Right ventricle myocardium inferior (tissue), 1 donor: ENCODE results near the gene CTNNBL1. TPM values are rescaled to one million over a fixed set of nuclear protein-coding genes. Genes with fewer than 3 reads are reported as not detected.

ENCODE experiments used
- ATAC-seq: fragments of 200-7000 bp; cut with Tn5 transposase; one replicate; pipeline ENCODE4 v1.9.1; 2020; ENCODE audit warnings: mild to moderate bottlenecking, moderate library complexity
- DNase-seq: peaks from one replicate; pipeline ENCODE4 v3.0.0; 2021; ENCODE audit errors: missing footprints
- intact Hi-C: fragments of 100-400 bp; cut with DNase I; formaldehyde crosslinking; loops from one replicate; pipeline ENCODE4 v1.11.0; 2022
- total RNA-seq: library from RNA; stranded (reverse); fragmentation: NEBNext Ultra II Directional; extraction: Animal tissue kit (Norgen Biotek cat#: 25700); gene quantifications from one replicate; pipeline ENCODE4 v1.2.1, GENCODE V29; 2021
- donor health status: DM: no; HTN: yes; CAD: no; lungs with severe emphysema.

Gene CTNNBL1
- total RNA-seq, 1 donor from 2014 or later: 62.1 TPM

GRCh38 chr20:37759052-37759553 is 65.3 kb downstream of the CTNNBL1 start:
- no peak for DNase-seq
- ATAC-seq: no peak
- intact Hi-C loops: loop anchor here (5.0 to 10.0 kb wide), 3 partner anchors 107 to 296 kb away; partner anchors contain the start of gene VSTM2L

- ATAC-seq (no peak), DNase-seq (no peak)
- intact Hi-C loops: loop anchor here (2.0 to 10.0 kb wide), 4 partner anchors 107 to 295 kb away; partner anchors contain the start of gene VSTM2L
Observed at GRCh38 chr20:37759761-37760209, 66.0 kb downstream of the CTNNBL1 start.

GRCh38 chr20:37760322-37760721 is 66.5 kb downstream of the CTNNBL1 start:
- DNase-seq (no peak), ATAC-seq (peak; percentile 50)
- intact Hi-C loops: loop anchor here (2.0 kb wide), 1 partner anchor 232 kb away; no protein-coding TSS in a partner anchor

- no peak for ATAC-seq
- no peak for DNase-seq
- intact Hi-C loops: no loop called here
Observed at GRCh38 chr20:37762716-37763485, 69.1 kb downstream of the CTNNBL1 start.

- no peak for ATAC-seq
- DNase-seq: no peak
- intact Hi-C loops: no loop called here
Observed at GRCh38 chr20:37764333-37764935, 70.6 kb downstream of the CTNNBL1 start.

GRCh38 chr20:37770908-37771307 is 77.1 kb downstream of the CTNNBL1 start:
- ATAC-seq (no peak), DNase-seq (no peak)
- intact Hi-C loops: no loop called here

GRCh38 chr20:37773291-37773826 is 79.5 kb downstream of the CTNNBL1 start:
- no peak for ATAC-seq
- no peak for DNase-seq
- intact Hi-C loops: no loop called here

GRCh38 chr20:37774156-37774555 is 80.3 kb downstream of the CTNNBL1 start:
- intact Hi-C loops: no loop called here
- ATAC-seq (no peak), DNase-seq (no peak)

GRCh38 chr20:37775200-37775599 is 81.4 kb downstream of the CTNNBL1 start:
- ATAC-seq (no peak), DNase-seq (no peak)
- intact Hi-C loops: no loop called here

- no peak for ATAC-seq
- intact Hi-C loops: no loop called here
- no peak for DNase-seq
Observed at GRCh38 chr20:37776049-37776448, 82.2 kb downstream of the CTNNBL1 start.

- no peak for DNase-seq
- intact Hi-C loops: no loop called here
- no peak for ATAC-seq
Observed at GRCh38 chr20:37776526-37776925, 82.7 kb downstream of the CTNNBL1 start.

GRCh38 chr20:37777012-37777950 is 83.5 kb downstream of the CTNNBL1 start:
- intact Hi-C loops: no loop called here
- no peak for ATAC-seq

GRCh38 chr20:37777988-37778659 is 84.3 kb downstream of the CTNNBL1 start:
- intact Hi-C loops: no loop called here
- DNase-seq: no peak
- no peak for ATAC-seq

More at GRCh38 chr20:37777012-37777950, 83.5 kb downstream of the CTNNBL1 start:
- no peak for DNase-seq

GRCh38 chr20:37781626-37782025 is 87.8 kb downstream of the CTNNBL1 start:
- ATAC-seq (no peak), DNase-seq (no peak)
- intact Hi-C loops: no loop called here

GRCh38 chr20:37786043-37786442 is 92.2 kb downstream of the CTNNBL1 start:
- DNase-seq: no peak
- intact Hi-C loops: no loop called here
- no peak for ATAC-seq

GRCh38 chr20:37789408-37789807 is 95.6 kb downstream of the CTNNBL1 start:
- ATAC-seq (no peak), DNase-seq (no peak)
- intact Hi-C loops: no loop called here

GRCh38 chr20:37790900-37791299 is 97.1 kb downstream of the CTNNBL1 start:
- intact Hi-C loops: no loop called here
- ATAC-seq: no peak
- DNase-seq: no peak

- ATAC-seq: no peak
- DNase-seq: no peak
Observed at GRCh38 chr20:37796121-37796520, 102.3 kb downstream of the CTNNBL1 start.

More at GRCh38 chr20:37796121-37796520, 102.3 kb downstream of the CTNNBL1 start:
- intact Hi-C loops: no loop called here
